DOHH2 (cell line): ENCODE measurements around the gene USP10.

Experiments
- H3F3A ChIP-seq: fragments of 200-600 bp; sonication (generic), shearing (Covaris generic); 2 replicates; pipeline ENCODE4 v1.6.0; 2016; ENCODE audit warnings: antibody characterized with exemption, mild to moderate bottlenecking; ENCODE audit not compliant: control insufficient read depth, insufficient read depth
- H3K27ac ChIP-seq: fragments of 200-600 bp; sonication (generic); 2 replicates; pipeline ENCODE4 v1.5.1; 2014; ENCODE audit warnings: low read depth, mild to moderate bottlenecking, low read length, moderate library complexity
- H3K27me3 ChIP-seq: fragments of 200-600 bp; sonication (generic); 2 replicates; pipeline ENCODE4 v1.6.1; 2014; ENCODE audit warnings: mild to moderate bottlenecking, low read length, mixed read lengths; ENCODE audit not compliant: control insufficient read depth
- H3K36me3 ChIP-seq: fragments of 200-600 bp; sonication (generic); 2 replicates; pipeline ENCODE4 v1.6.1; 2014; ENCODE audit warnings: mild to moderate bottlenecking, low read length, moderate library complexity, mixed read lengths; ENCODE audit not compliant: control insufficient read depth
- H3K4me1 ChIP-seq: fragments of 200-600 bp; sonication (generic); 2 replicates; pipeline ENCODE4 v1.6.1; 2014; ENCODE audit warnings: mild to moderate bottlenecking, low read length, mixed read lengths; ENCODE audit not compliant: control insufficient read depth
- H3K4me2 ChIP-seq: fragments of 200-600 bp; sonication (generic); 2 replicates; pipeline ENCODE4 v1.6.0; 2014; ENCODE audit warnings: mild to moderate bottlenecking, low read length, moderate library complexity
- H3K4me3 ChIP-seq: fragments of 200-600 bp; sonication (generic); 2 replicates; pipeline ENCODE4 v1.5.1; 2014; ENCODE audit warnings: mild to moderate bottlenecking, low read length, mixed read lengths
- H3K79me2 ChIP-seq: fragments of 200-600 bp; sonication (generic); 2 replicates; pipeline ENCODE4 v1.6.1; 2014; ENCODE audit warnings: mild to moderate bottlenecking, low read length, mixed read lengths; ENCODE audit not compliant: control insufficient read depth
- H3K9me2 ChIP-seq: fragments of 200-600 bp; sonication (generic); replicated peaks from 2 replicates; pipeline ENCODE4 v1.6.1; 2014; ENCODE audit warnings: mild to moderate bottlenecking, low read length, mixed read lengths; ENCODE audit not compliant: control insufficient read depth
- H3K9me3 ChIP-seq: fragments of 200-600 bp; sonication (generic); 2 replicates; pipeline ENCODE4 v1.6.1; 2014; ENCODE audit warnings: antibody characterized with exemption, low read length, mixed read lengths; ENCODE audit not compliant: control insufficient read depth, insufficient read depth
- H4K20me1 ChIP-seq: fragments of 200-600 bp; sonication (generic); 2 replicates; pipeline ENCODE4 v1.6.0; 2014; ENCODE audit warnings: low read depth, mild to moderate bottlenecking, antibody characterized with exemption, low read length, moderate library complexity; ENCODE audit not compliant: control insufficient read depth, insufficient read depth
- CTCF ChIP-seq: fragments of 200-600 bp; sonication (generic); IDR thresholded peaks from one replicate; pipeline ENCODE4 v1.5.1; 2014; ENCODE audit warnings: antibody characterized with exemption, mild to moderate bottlenecking, low read depth, low read length; ENCODE audit not compliant: poor library complexity, severe bottlenecking
- EZH2phosphoT487 ChIP-seq: fragments of 200-600 bp; sonication (generic); IDR thresholded peaks from 2 replicates; pipeline ENCODE4 v1.6.1; 2017; ENCODE audit warnings: borderline replicate concordance, mild to moderate bottlenecking, antibody characterized with exemption, low read length, moderate library complexity, mixed read lengths

USP10 gene

GRCh38 chr16:84816485-84816884 lies 116.7 kb downstream of the USP10 start:
- no peak overlapping the region for H3K27ac ChIP-seq
- H3K27me3 ChIP-seq, result no peaks in the 10 kb centered on the region
- H3K9me3 ChIP-seq, result no peaks in the 10 kb centered on the region
- no peak for TF ChIP-seq EZH2phosphoT487
- H3K4me3 ChIP-seq, result no peak overlapping the region
- H3K4me1 ChIP-seq, result no peaks in the 10 kb centered on the region
- no peaks in the 10 kb centered on the region for H3K79me2 ChIP-seq
- no peaks in the 10 kb centered on the region for H3K36me3 ChIP-seq
- no peaks in the 10 kb centered on the region for H3F3A ChIP-seq
- no peak overlapping the region for H3K4me2 ChIP-seq
- H4K20me1 ChIP-seq, result no peaks in the 10 kb centered on the region
- no peaks in the 10 kb centered on the region for H3K9me2 ChIP-seq

GRCh38 chr16:84817206-84817605 lies 117.4 kb downstream of the USP10 start:
- H3K27me3 ChIP-seq, result no peaks in the 10 kb centered on the region
- no peaks in the 10 kb centered on the region for H4K20me1 ChIP-seq

GRCh38 chr16:84817613-84818012 lies 117.8 kb downstream of the USP10 start:
- no peaks in the 10 kb centered on the region for H3F3A ChIP-seq
- H3K36me3 ChIP-seq, result no peaks in the 10 kb centered on the region
- H3K4me1 ChIP-seq, result no peaks in the 10 kb centered on the region
- H3K4me3 ChIP-seq, result no peak overlapping the region
- no peaks in the 10 kb centered on the region for H4K20me1 ChIP-seq
- no peak overlapping the region for H3K4me2 ChIP-seq
- H3K9me3 ChIP-seq, result no peaks in the 10 kb centered on the region
- H3K9me2 ChIP-seq, result no peaks in the 10 kb centered on the region
- H3K27me3 ChIP-seq, result no peaks in the 10 kb centered on the region
- H3K27ac ChIP-seq, result no peak overlapping the region
- TF ChIP-seq CTCF (no peak), EZH2phosphoT487 (no peak)
- H3K79me2 ChIP-seq, result no peaks in the 10 kb centered on the region

More at GRCh38 chr16:84817206-84817605, 117.4 kb downstream of the USP10 start:
- H3K4me3 ChIP-seq, result no peak overlapping the region
- no peaks in the 10 kb centered on the region for H3K36me3 ChIP-seq
- TF ChIP-seq EZH2phosphoT487, result no peak
- no peak for TF ChIP-seq CTCF
- H3K9me2 ChIP-seq, result no peaks in the 10 kb centered on the region
- no peak overlapping the region for H3K4me2 ChIP-seq
- no peaks in the 10 kb centered on the region for H3K4me1 ChIP-seq
- H3F3A ChIP-seq, result no peaks in the 10 kb centered on the region
- H3K79me2 ChIP-seq, result no peaks in the 10 kb centered on the region
- no peak overlapping the region for H3K27ac ChIP-seq
- H3K9me3 ChIP-seq, result no peaks in the 10 kb centered on the region

GRCh38 chr16:84818133-84818532 lies 118.3 kb downstream of the USP10 start:
- Histone ChIP-seq H3K9me3 (no peaks in the 10 kb centered on the region), H3K4me1 (no peaks in the 10 kb centered on the region), H3K27me3 (0 out of 2 replicates have a peak, but pooled peaks cover under 1% of the 10 kb centered on the region), H4K20me1 (no peaks in the 10 kb centered on the region), H3K36me3 (no peaks in the 10 kb centered on the region), H3K4me3 (no peak overlapping the region), H3F3A (no peaks in the 10 kb centered on the region), H3K27ac (no peak overlapping the region), H3K79me2 (no peaks in the 10 kb centered on the region), H3K9me2 (no peaks in the 10 kb centered on the region), H3K4me2 (no peak overlapping the region)
- TF ChIP-seq CTCF (no peak), EZH2phosphoT487 (no peak)
